Aorta (tissue), 5 donors: ENCODE data around the gene SLC24A3. TPM values are rescaled to one million over a fixed set of nuclear protein-coding genes. Genes with fewer than 3 reads are reported as not detected.

Experiments used
- ATAC-seq: fragments of 200-7000 bp; cut with Tn5 transposase; one replicate; pipeline ENCODE4 v1.9.1; 2022; ENCODE audit warnings: moderate library complexity; ENCODE audit not compliant: low FRiP score
- DNase-seq, 2 donors: peaks; one replicate each; pipeline ENCODE4 v3.0.0-alpha.2; 2020
- H3K27ac ChIP-seq, 2 donors: one replicate each; pipeline ENCODE4 v1.5.1; 2013; ENCODE audit warnings: low read length in 2 of 2, mild to moderate bottlenecking in 2 of 2, moderate library complexity in 2 of 2, control low read depth in 1 of 2, inconsistent platforms in 1 of 2, low read depth in 1 of 2
- H3K27me3 ChIP-seq, 2 donors: one replicate each; pipeline ENCODE4 v1.6.1; 2013; ENCODE audit warnings: control low read depth in 1 of 2, low read length in 1 of 2, mild to moderate bottlenecking in 1 of 2, moderate library complexity in 1 of 2; ENCODE audit not compliant: insufficient read depth in 2 of 2, control insufficient read depth in 1 of 2
- H3K36me3 ChIP-seq, 2 donors: one replicate each; pipeline ENCODE4 v1.6.1; 2013; ENCODE audit warnings: control low read depth in 1 of 2, low read length in 1 of 2, mild to moderate bottlenecking in 1 of 2; ENCODE audit not compliant: insufficient read depth in 2 of 2, control insufficient read depth in 1 of 2
- H3K4me1 ChIP-seq, 2 donors: one replicate each; pipeline ENCODE4 v1.6.1; 2013; ENCODE audit warnings: low read length in 2 of 2, control low read depth in 1 of 2, mild to moderate bottlenecking in 1 of 2, moderate library complexity in 1 of 2; ENCODE audit not compliant: insufficient read depth in 2 of 2, control insufficient read depth in 1 of 2
- H3K4me3 ChIP-seq, 2 donors: one replicate each; pipeline ENCODE4 v1.5.1; 2013; ENCODE audit warnings: low read length in 2 of 2, control low read depth in 1 of 2, mild to moderate bottlenecking in 1 of 2
- H3K9me3 ChIP-seq: one replicate; pipeline ENCODE4 v1.6.1; 2013; ENCODE audit warnings: mild to moderate bottlenecking, low read length; ENCODE audit not compliant: control insufficient read depth
- WGBS, 2 donors: extraction: QIAGEN DNeasy Blood & Tissue Kit; methylation state at CpG; one replicate each; pipeline ENCODE4 v1.1.7; 2013; 5-methylcytosine and 5-hydroxymethylcytosine counted together
- intact Hi-C, 2 donors: fragments of 100-400 bp; cut with DNase I; formaldehyde crosslinking; loops; one replicate each; pipeline versions ENCODE4 v1.14.2 to v1.15.0; 2022
- polyA plus RNA-seq, 2 donors: library from polyadenylated mRNA; stranded (reverse); fragments of 200-250 nt; gene quantifications; one replicate each; pipeline ENCODE4 v1.2.3, GENCODE V29; 2013
- total RNA-seq, 2 donors: library from RNA; stranded (reverse); fragmentation: NEBNext Ultra II Directional; extraction: Animal tissue kit (Norgen Biotek cat#: 25700); gene quantifications; one replicate each; pipeline ENCODE4 v1.2.1, GENCODE V29; 2021
- donor health status: healthy with polysubstance abuse.
- donor health status: Bipolar disorder and iron deficiency.
- donor health status: DM: no; HTN: no; CAD: no.
- donor health status: DM: no; HTN: no; CAD: no.
- donor health status: DM: yes; HTN: yes; CAD: no.

The SLC24A3 gene
- total and polyA plus RNA-seq, 4 donors: 8.8 to 24.9 (median 19.1) TPM

DNA sequence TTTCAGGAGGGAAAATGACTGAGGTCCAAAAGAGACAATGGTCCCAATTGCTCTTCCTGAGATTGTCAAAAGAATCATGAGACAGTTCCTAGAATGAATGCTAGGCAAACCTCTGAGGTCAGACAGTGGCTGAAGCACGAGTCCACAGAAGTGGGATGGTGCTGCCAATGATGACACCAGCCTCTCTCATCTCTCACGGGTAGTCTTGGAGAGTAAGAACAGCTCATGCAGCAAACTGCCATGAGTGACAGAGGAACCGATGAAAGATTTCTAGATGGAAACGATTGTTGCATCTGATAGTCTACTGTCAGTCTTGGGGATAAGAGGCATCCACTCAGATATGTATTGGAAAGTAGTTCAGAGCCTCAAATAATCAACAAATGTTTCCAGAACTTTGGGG, 188.7 kb downstream of the SLC24A3 start:
- intact Hi-C loops: no loop called here
- WGBS, 2 donors: 77 to 82% methylated on average over 4 of the region's 4 CpGs
- Histone ChIP-seq H3K27me3 (no peaks in the 10 kb centered on the region), H3K4me3 (no peak overlapping the region), H3K9me3 (no peaks in the 10 kb centered on the region), H3K36me3 (no peaks in the 10 kb centered on the region), H3K27ac (no peak overlapping the region), H3K4me1 (peaks cover 0 to 3% of the 10 kb centered on the region in 2 donors)
- ATAC-seq: no peak
- no peak for DNase-seq

DNA sequence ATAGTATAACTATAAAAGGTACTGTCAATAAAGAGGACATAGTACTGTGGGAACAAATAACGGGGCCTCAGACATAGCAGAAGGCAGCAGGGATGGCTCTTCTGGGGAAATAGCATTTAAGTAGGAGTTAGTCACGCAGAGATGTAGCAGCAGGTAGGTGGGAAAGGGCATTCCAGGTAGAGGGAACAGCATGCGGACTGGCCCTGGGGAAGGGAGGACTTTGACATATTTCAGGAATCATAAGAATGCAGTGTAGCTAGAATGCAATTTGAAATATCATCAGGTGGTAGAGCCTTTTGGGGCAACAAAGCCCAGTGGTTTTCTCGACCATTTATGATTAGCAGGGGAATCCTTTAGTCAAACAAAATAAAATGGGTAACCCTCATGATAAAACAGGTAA, 191.1 kb downstream of the SLC24A3 start:
- Histone ChIP-seq H3K4me3 (no peak overlapping the region), H3K4me1 (peaks cover 0 to 3% of the 10 kb centered on the region in 2 donors), H3K27me3 (no peaks in the 10 kb centered on the region), H3K27ac (no peak overlapping the region), H3K36me3 (no peaks in the 10 kb centered on the region), H3K9me3 (no peaks in the 10 kb centered on the region)
- no peak for DNase-seq
- ATAC-seq: no peak
- intact Hi-C loops: no loop called here
- 95 to 96% methylated on average over 4 of the region's 4 CpGs for WGBS, 2 donors

- peaks cover 0 to 3% of the 10 kb centered on the region in 2 donors for H3K4me1 ChIP-seq
- H3K9me3 ChIP-seq: no peaks in the 10 kb centered on the region
- ATAC-seq (no peak), DNase-seq (no peak)
- H3K27me3 ChIP-seq: no peaks in the 10 kb centered on the region
- no peak overlapping the region for H3K4me3 ChIP-seq
- H3K27ac ChIP-seq: no peak overlapping the region
- H3K36me3 ChIP-seq: no peaks in the 10 kb centered on the region
- 89 to 92% methylated on average over 3 of the region's 3 CpGs for WGBS, 2 donors
- intact Hi-C loops: no loop called here
These were observed 192.4 kb downstream of the SLC24A3 start for GRCh38 chr20:19404826-19405225.

GRCh38 chr20:19405958-19406357, 193.5 kb downstream of the SLC24A3 start:
- ATAC-seq (no peak), DNase-seq (no peak)
- no peaks in the 10 kb centered on the region for H3K27me3 ChIP-seq

GRCh38 chr20:19406381-19406780, 193.9 kb downstream of the SLC24A3 start:
- Histone ChIP-seq H3K27ac (no peak overlapping the region), H3K36me3 (no peaks in the 10 kb centered on the region), H3K27me3 (no peaks in the 10 kb centered on the region), H3K4me1 (peaks cover 3% of the 10 kb centered on the region in 2 donors), H3K4me3 (no peak overlapping the region), H3K9me3 (no peaks in the 10 kb centered on the region)
- intact Hi-C loops: no loop called here
- ATAC-seq (no peak), DNase-seq (no peak)
- 86 to 94% methylated on average over 2 of the region's 2 CpGs for WGBS, 2 donors

More at GRCh38 chr20:19405958-19406357, 193.5 kb downstream of the SLC24A3 start:
- no peaks in the 10 kb centered on the region for H3K36me3 ChIP-seq
- WGBS, 2 donors: 83 to 87% methylated on average over 3 of the region's 3 CpGs
- intact Hi-C loops: no loop called here
- H3K4me1 ChIP-seq: peaks cover 0 to 3% of the 10 kb centered on the region in 2 donors
- no peak overlapping the region for H3K4me3 ChIP-seq
- no peaks in the 10 kb centered on the region for H3K9me3 ChIP-seq
- no peak overlapping the region for H3K27ac ChIP-seq

DNA sequence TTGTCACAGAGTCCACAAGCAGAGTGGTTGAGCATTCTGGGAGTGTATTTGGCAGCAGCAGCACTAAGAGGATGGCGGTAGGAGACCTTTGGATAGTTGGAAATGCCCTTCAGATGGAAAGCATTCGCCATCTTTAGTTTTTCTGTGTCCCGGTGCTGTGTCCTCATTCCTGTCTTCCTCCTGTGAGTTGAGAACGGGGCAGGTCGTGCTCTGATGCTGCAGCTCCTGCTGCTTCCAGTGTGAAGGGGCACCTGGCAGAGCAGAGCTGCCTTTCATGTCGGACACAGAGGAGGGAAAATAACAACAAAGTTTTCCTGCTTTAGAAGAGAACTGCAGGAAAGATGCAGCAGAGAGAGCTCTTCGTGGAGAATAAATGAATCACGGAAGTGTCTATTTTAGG, 194.8 kb downstream of the SLC24A3 start:
- H3K4me1 ChIP-seq: peaks cover 3 to 5% of the 10 kb centered on the region in 2 donors
- WGBS, 2 donors: 82 to 85% methylated on average over 8 of the region's 8 CpGs
- no peak overlapping the region for H3K4me3 ChIP-seq
- H3K27ac ChIP-seq: no peak overlapping the region
- DNase-seq (no peak), ATAC-seq (no peak)
- intact Hi-C loops: no loop called here
- no peaks in the 10 kb centered on the region for H3K27me3 ChIP-seq
- H3K9me3 ChIP-seq: no peaks in the 10 kb centered on the region
- H3K36me3 ChIP-seq: no peaks in the 10 kb centered on the region

DNA sequence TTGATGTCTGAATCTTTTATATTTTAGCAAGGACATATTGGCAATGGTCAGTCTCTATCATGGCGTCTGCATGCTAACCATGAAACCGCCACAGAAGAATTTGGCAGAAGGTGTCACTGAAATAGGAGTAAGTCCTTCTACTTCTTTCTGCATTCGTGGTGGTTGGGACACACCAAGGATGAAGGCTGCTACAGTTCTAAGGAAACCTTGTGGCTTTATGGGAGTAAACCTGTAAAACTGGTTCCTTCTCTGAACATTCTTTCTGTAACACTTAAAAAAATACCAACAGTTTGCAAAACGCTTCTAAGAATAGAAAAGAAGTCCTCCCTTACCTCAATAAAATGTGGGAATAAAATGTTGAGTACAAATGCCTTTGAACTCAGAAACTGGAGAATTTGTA, 195.3 kb downstream of the SLC24A3 start:
- Histone ChIP-seq H3K27me3 (no peaks in the 10 kb centered on the region), H3K27ac (no peak overlapping the region), H3K4me3 (no peak overlapping the region), H3K4me1 (peaks cover 3 to 5% of the 10 kb centered on the region in 2 donors), H3K36me3 (no peaks in the 10 kb centered on the region), H3K9me3 (no peaks in the 10 kb centered on the region)
- DNase-seq: no peak
- intact Hi-C loops: no loop called here
- no peak for ATAC-seq
- WGBS, 2 donors: 43 to 46% methylated on average over 4 of the region's 4 CpGs

GRCh38 chr20:19408971-19409370, 196.5 kb downstream of the SLC24A3 start:
- DNase-seq: no peak
- Histone ChIP-seq H3K27me3 (no peaks in the 10 kb centered on the region), H3K27ac (no peak overlapping the region), H3K4me3 (no peak overlapping the region), H3K36me3 (no peaks in the 10 kb centered on the region), H3K4me1 (peaks cover 3 to 5% of the 10 kb centered on the region in 2 donors), H3K9me3 (no peaks in the 10 kb centered on the region)
- intact Hi-C loops: no loop called here
- WGBS, 2 donors: 95 to 98% methylated on average over 4 of the region's 4 CpGs
- ATAC-seq: no peak

- H3K27me3 ChIP-seq: no peaks in the 10 kb centered on the region
- no peak overlapping the region for H3K27ac ChIP-seq
- peaks cover 0 to 5% of the 10 kb centered on the region in 2 donors for H3K4me1 ChIP-seq
- H3K4me3 ChIP-seq: no peak overlapping the region
- intact Hi-C loops: no loop called here
- H3K36me3 ChIP-seq: no peaks in the 10 kb centered on the region
- 90 to 94% methylated on average over 3 of the region's 3 CpGs for WGBS, 2 donors
- ATAC-seq (no peak), DNase-seq (no peak)
- H3K9me3 ChIP-seq: no peaks in the 10 kb centered on the region
These were observed 199.4 kb downstream of the SLC24A3 start for GRCh38 chr20:19411811-19412210.
